Endometrial microvascular endothelial cells (primary cell): ENCODE data around the gene TNFSF9. TPM values are rescaled to one million over a fixed set of nuclear protein-coding genes. Genes with fewer than 3 reads are reported as not detected.
"Not testable (repeated sequence)": the region's sequence is repeated elsewhere in the genome, so short reads cannot be mapped to it uniquely, and the experiment has no call there.

ENCODE experiments used
- in situ Hi-C: cut with HindIII; loops from 2 replicates; pipeline ENCODE4 v1.10.0; 2017; ENCODE audit warnings: low sequenced_read_pairs, low pct_unique_long_range_greater_than_20kb; ENCODE audit errors: inconsistent ontology term
- total RNA-seq: library from RNA; depleted of rRNA; stranded (reverse); fragments of >200 nt; gene quantifications from one replicate; pipeline ENCODE4 v1.2.3, GENCODE V29; 2015; ENCODE audit errors: inconsistent ontology term

The TNFSF9 gene
- total RNA-seq, 1 donor from 2014 or later = 6.7 TPM

- in situ Hi-C loops = no loop called here
Observed at GRCh38 chr19:6529937-6530385, 865 bp upstream of the TNFSF9 start.

- in situ Hi-C loops = no loop called here
Observed at GRCh38 chr19:6531163-6531955, 533 bp downstream of the TNFSF9 start.

- in situ Hi-C loops = no loop called here
Observed at GRCh38 chr19:6531956-6532243, 1.1 kb downstream of the TNFSF9 start.

GRCh38 chr19:6532244-6532999 is 1.6 kb downstream of the TNFSF9 start:
- in situ Hi-C loops = no loop called here

GRCh38 chr19:6533000-6533328 is 2.1 kb downstream of the TNFSF9 start:
- in situ Hi-C loops = no loop called here

GRCh38 chr19:6533746-6534418 is 3.1 kb downstream of the TNFSF9 start:
- in situ Hi-C loops = no loop called here

- in situ Hi-C loops = no loop called here
Observed at GRCh38 chr19:6534451-6535093, 3.7 kb downstream of the TNFSF9 start.

GRCh38 chr19:6535558-6536137 is 4.8 kb downstream of the TNFSF9 start:
- in situ Hi-C loops = no loop called here

- in situ Hi-C loops = no loop called here
Observed at GRCh38 chr19:6539514-6539913, 8.7 kb downstream of the TNFSF9 start.

- in situ Hi-C loops = no loop called here
Observed at GRCh38 chr19:6540918-6541689, 10.3 kb downstream of the TNFSF9 start.

- in situ Hi-C loops = no loop called here
Observed at GRCh38 chr19:6543866-6544347, 13.1 kb downstream of the TNFSF9 start.

- in situ Hi-C loops = not testable (repeated sequence)
Observed at GRCh38 chr19:6550679-6551078, 19.9 kb downstream of the TNFSF9 start.

GRCh38 chr19:6551091-6551490 is 20.3 kb downstream of the TNFSF9 start:
- in situ Hi-C loops = no loop called here

- in situ Hi-C loops = no loop called here
Observed at GRCh38 chr19:6551607-6552450, 21.0 kb downstream of the TNFSF9 start.

- in situ Hi-C loops = no loop called here
Observed at GRCh38 chr19:6556043-6556449, 25.2 kb downstream of the TNFSF9 start.

GRCh38 chr19:6556480-6557195 is 25.8 kb downstream of the TNFSF9 start:
- in situ Hi-C loops = no loop called here

GRCh38 chr19:6562437-6562836 is 31.6 kb downstream of the TNFSF9 start:
- in situ Hi-C loops = not testable (repeated sequence)
